ENCODE measurements around the gene ZWINT.
A peak's percentile ranks its signal among the peaks of the same experiment; 100 is the strongest.

Gene ZWINT

DNA sequence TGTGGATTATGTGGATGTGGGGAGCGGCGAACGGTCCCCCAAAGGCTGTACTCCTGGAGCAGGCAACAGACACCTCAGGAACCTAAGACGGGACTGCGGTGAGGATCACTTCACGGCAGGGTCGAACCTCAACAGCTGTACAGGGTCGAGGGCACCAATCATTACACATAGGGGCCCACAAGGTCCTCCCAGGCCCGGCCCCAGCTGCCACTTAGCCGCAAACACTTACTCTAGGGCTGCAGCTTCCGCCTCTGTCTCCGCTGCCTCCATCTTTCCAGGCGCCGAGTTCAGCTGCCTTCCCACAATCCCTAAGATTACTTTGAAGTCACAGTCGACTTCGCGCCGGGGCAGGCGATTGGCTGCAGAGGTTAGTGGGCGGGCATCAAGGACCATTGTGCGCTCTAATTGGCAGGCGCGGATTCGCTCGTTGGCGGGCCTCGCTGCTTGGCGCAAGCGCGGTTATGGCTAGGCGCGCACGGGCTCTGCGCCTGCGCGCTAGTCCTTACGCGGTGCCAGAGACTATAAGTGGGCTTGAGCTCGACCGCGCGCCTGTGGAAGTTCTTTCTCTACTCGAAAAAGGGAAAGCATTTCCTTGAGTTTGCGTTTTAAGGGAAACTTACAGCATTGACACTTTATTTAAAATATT is at the start of gene ZWINT:
ZWINT (minus strand) TSS at position 293 of the 646 bp plus-strand sequence; CDS start at position 270, 23 bp downstream.
- DNase-seq: peak; percentile 97

DNA sequence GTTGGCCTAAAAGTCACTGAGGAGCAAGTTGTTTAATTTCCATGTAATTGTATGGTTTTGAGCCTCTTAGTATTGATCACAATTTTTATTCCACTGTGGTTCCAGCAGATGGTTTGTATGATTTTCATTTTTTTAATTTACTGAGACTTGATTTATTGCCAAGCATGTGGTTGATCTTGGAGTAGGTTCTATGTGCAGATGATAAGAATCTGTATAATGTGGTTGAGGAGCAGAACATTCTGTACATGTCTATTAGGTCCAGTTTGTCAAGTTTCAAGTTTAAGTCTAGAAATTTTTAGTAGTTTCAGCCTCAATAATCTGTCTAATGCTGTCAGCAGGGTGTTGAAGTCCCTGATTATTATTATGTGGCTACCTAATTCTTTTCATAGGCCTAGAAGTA is 22.7 kb upstream of the ZWINT start:
- DNase-seq: no peak

- no peak for DNase-seq
Observed at GRCh38 chr10:56370217-56371113, 9.4 kb upstream of the ZWINT start.

GRCh38 chr10:56360583-56360966 is 484 bp downstream of the ZWINT start:
- DNase-seq: no peak

- DNase-seq: no peak
Observed at GRCh38 chr10:56359837-56360236, 1.2 kb downstream of the ZWINT start.

GRCh38 chr10:56357018-56357417 is 4.0 kb downstream of the ZWINT start:
- no peak for DNase-seq

GRCh38 chr10:56351909-56352630 is 9.0 kb downstream of the ZWINT start:
- DNase-seq: no peak

GRCh38 chr10:56349611-56350010 is 11.4 kb downstream of the ZWINT start:
- no peak for DNase-seq

DNA sequence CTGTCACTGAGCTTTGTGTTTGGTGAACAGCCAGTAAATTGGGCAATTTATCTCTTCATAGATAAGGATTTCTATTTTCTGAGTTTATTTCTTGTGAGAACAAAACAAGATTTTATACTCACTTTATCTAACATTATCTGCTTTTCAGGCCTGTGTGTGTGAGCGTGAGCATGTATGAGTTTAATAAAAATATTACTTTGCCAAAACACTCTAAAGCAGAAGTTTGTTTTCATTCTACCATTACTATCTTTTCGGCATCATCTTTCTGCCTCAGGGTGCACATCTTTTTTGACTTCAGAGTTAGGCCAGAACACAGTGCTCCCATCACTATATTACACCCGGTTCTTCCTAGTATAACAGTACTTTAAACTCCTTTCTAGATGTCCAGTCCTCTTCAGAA is 13.0 kb downstream of the ZWINT start:
- DNase-seq: no peak

DNA sequence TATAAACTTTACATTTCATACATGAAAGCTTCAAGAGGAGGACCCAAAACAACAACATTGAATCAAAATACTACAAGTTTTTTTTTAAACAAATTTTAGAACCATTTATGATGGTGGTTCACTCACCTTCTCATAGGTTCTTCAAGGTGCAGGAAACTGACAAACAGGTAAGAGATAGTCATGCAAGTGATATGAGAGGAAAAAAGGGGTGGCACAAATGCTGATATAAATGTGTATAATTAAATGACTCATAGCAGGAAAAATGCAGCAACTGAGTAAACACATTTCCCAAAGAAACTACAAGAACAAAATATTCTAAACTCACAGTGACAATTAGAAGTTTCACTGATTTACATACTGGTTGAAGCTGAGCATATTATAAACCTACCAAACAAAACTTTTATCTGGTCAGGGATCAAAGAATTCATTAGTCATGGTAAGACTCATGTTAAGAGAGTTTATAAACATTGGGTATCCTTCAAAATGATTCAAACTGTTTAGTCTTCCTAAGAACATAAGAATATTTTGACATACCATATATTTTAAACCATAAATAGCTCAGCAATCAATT is 14.1 kb downstream of the ZWINT start:
- DNase-seq: no peak

GRCh38 chr10:56341612-56342011 is 19.4 kb downstream of the ZWINT start:
- DNase-seq: no peak

GRCh38 chr10:56329961-56330360 is 31.1 kb downstream of the ZWINT start:
- no peak for DNase-seq

DNA sequence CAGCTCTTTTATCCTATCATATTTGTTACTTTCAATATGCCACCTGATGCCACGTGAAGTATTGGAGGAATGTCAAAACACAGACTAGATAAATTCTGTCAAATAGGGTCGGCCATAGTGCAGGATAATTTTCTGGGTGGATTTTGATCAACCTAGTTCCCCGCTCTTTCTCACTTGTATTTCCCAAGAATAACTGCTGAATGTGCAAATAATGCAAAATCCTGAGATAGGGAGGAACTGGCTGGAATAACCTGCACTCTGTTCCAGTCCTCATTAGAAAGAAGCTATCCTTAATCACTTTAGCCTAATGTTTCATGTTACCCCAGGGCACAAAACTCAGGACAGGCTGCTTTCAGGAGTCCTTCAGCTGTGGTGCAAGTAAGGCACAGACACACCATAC is 33.9 kb downstream of the ZWINT start:
- DNase-seq: no peak

- peak; percentile 0 for DNase-seq
Observed at GRCh38 chr10:56319386-56319785, 41.7 kb downstream of the ZWINT start.

DNA sequence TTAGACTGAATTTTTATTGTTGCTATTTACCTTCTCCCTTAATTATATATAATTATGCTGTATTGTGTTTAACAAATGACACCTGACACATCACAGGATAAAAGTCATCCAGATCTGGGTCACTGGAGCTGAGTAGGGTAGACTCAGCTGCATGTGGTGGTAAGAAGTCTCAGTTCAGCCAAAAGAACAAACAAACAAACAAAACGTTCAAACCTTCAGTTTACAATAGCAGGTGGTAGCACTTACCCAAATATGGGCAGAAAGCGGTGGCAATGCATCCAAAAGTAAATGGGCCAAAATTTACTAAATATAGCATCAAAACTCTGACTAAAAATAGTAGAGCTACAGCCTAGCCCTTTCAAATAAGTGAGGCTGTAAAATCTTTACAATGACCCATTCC is 42.2 kb downstream of the ZWINT start:
- no peak for DNase-seq

DNA sequence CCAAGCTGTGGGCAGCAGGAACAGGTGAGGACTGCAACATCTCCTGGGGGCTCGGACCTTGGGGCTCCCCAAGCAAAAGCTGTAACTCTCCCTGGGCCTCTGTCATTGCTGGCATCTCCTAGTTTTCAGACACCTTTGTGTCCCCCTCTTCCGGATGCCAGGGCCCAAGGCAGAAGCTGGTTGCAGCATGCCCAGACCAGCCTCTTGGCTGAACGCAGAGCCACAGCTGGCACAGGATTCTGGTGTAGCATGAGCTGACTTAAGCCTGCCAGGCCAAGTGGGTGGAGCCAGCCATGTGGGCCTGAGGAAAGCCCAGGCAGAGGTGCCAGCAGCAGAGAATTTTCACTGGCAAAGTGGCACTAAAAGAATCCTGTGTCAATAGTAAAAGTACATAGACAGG is 43.5 kb downstream of the ZWINT start:
- no peak for DNase-seq

DNA sequence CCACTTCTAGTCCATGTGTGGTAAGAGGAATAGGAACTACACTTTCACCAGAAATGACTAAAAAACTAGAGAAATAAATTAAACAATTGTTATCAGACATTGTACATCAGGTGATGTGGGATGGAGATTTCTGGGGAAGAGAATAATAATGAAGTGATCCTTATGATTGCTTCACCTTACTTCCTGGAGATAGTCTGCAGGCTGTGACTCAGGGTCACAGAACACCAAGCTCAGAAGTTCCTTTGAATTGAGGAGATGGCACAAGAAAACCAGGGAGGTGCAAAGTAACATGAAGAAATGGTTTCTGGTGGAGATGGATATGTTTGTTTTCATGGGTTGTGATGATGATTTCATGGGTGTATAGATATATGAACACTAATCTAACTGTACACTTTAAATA is 44.5 kb downstream of the ZWINT start:
- no peak for DNase-seq

Measured in activated CD4-positive, alpha-beta T cell treated with anti-CD3 and anti-CD28 coated beads, Interleukin-10, Interleukin-2, amounts not matched to agents 100 ng/mL and 50 ng/mL, durations not matched to agents 16 hours and 8 hours (primary cell).